ENCODE data around the gene WDR17. TPM values are rescaled to one million over a fixed set of nuclear protein-coding genes. Genes with fewer than 3 reads are reported as not detected.
"Not testable (repeated sequence)": the region's sequence is repeated elsewhere in the genome, so short reads cannot be mapped to it uniquely, and the experiment has no call there.

The WDR17 gene
- total RNA-seq, 4 donors from 2014 or later, result 5.6 to 12.8 (median 9.0) TPM

GRCh38 chr4:176205299-176205698 is 139.7 kb downstream of the WDR17 start:
- TF ChIP-seq POLR2A (IDR thresholded peaks at IDR 0.05), result no peak
- TF ChIP-seq, protein P1, sequence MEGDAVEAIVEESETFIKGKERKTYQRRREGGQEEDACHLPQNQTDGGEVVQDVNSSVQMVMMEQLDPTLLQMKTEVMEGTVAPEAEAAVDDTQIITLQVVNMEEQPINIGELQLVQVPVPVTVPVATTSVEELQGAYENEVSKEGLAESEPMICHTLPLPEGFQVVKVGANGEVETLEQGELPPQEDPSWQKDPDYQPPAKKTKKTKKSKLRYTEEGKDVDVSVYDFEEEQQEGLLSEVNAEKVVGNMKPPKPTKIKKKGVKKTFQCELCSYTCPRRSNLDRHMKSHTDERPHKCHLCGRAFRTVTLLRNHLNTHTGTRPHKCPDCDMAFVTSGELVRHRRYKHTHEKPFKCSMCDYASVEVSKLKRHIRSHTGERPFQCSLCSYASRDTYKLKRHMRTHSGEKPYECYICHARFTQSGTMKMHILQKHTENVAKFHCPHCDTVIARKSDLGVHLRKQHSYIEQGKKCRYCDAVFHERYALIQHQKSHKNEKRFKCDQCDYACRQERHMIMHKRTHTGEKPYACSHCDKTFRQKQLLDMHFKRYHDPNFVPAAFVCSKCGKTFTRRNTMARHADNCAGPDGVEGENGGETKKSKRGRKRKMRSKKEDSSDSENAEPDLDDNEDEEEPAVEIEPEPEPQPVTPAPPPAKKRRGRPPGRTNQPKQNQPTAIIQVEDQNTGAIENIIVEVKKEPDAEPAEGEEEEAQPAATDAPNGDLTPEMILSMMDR (IDR thresholded peaks at IDR 0.05), result no peak
- no peak for DNase-seq
- Histone ChIP-seq H3K4me1 (no peaks in the 10 kb centered on the region), H3K36me3 (no peaks in the 10 kb centered on the region), H3K27me3 (no peaks in the 10 kb centered on the region), H3K4me3 (replicated peaks in 1 of 3) (no peak overlapping the region), H3K27ac (no peak overlapping the region), H3K9me3 (no peaks in the 10 kb centered on the region)
- WGBS, 2 donors, result 54 to 58% methylated on average over 4 of the region's 4 CpGs
- intact Hi-C loops (cut with DNase I), result loop anchor here (10.0 kb wide), 1 partner anchor 110 kb away; the partner anchor contains the start of gene SPCS3

- Histone ChIP-seq H3K4me1 (no peaks in the 10 kb centered on the region), H3K4me3 (replicated peaks in 1 of 3) (no peak overlapping the region), H3K27ac (no peak overlapping the region), H3K27me3 (no peaks in the 10 kb centered on the region), H3K9me3 (no peaks in the 10 kb centered on the region), H3K36me3 (no peaks in the 10 kb centered on the region)
- no peak for DNase-seq
- intact Hi-C loops (cut with DNase I), result loop anchor here (10.0 kb wide), 1 partner anchor 107 kb away; the partner anchor contains the start of gene SPCS3
- WGBS, 2 donors, result 78 to 95% methylated on average over 5 of the region's 5 CpGs
- TF ChIP-seq POLR2A (IDR thresholded peaks at IDR 0.05), result no peak
- TF ChIP-seq, protein P1 (IDR thresholded peaks at IDR 0.05), result no peak
These were observed 142.2 kb downstream of the WDR17 start for GRCh38 chr4:176207839-176208238.

- Histone ChIP-seq H3K36me3 (no peaks in the 10 kb centered on the region), H3K4me1 (no peaks in the 10 kb centered on the region), H3K4me3 (replicated peaks in 1 of 3) (no peak overlapping the region), H3K9me3 (no peaks in the 10 kb centered on the region), H3K27ac (no peak overlapping the region), H3K27me3 (no peaks in the 10 kb centered on the region)
- no peak for TF ChIP-seq POLR2A (IDR thresholded peaks at IDR 0.05)
- TF ChIP-seq, protein P1 (IDR thresholded peaks at IDR 0.05), result no peak
- intact Hi-C loops (cut with DNase I), result loop anchor here (10.0 kb wide), 1 partner anchor 105 kb away; the partner anchor contains the start of gene SPCS3
- no peak for DNase-seq
- 92 to 94% methylated on average over 4 of the region's 4 CpGs for WGBS, 2 donors
These were observed 143.9 kb downstream of the WDR17 start for GRCh38 chr4:176209535-176209934.

DNA sequence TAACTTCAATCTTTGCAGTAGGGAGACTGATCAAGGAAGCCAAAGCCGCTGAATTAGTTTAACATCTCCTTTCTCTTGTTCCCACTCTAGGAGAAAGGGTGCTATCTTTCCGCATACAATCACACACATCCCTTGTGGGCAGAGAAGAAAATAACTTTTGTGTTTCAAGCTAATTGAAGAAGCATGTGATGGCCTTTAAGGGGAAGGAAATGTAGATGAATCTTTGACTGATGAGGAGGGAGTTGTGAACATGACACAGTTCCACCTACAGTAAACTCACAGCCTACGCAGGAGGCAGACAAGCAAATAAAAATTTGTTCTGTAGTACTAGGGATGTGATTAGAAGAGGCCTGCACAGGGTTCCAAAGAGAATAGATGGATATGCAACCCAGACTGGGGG is 144.5 kb downstream of the WDR17 start:
- no peaks in the 10 kb centered on the region for H3K36me3 ChIP-seq
- TF ChIP-seq, protein P1 (IDR thresholded peaks at IDR 0.05), result no peak
- no peak for TF ChIP-seq POLR2A (IDR thresholded peaks at IDR 0.05)
- no peak overlapping the region for H3K4me3 ChIP-seq (replicated peaks in 1 of 3)
- no peaks in the 10 kb centered on the region for H3K4me1 ChIP-seq
- H3K27me3 ChIP-seq, result no peaks in the 10 kb centered on the region
- no peak overlapping the region for H3K27ac ChIP-seq
- no peaks in the 10 kb centered on the region for H3K9me3 ChIP-seq
- intact Hi-C loops (cut with DNase I), result no loop called here
- WGBS, 2 donors, result 92 to 95% methylated on average over 3 of the region's 3 CpGs
- no peak for DNase-seq

- no peaks in the 10 kb centered on the region for H3K36me3 ChIP-seq
- no peaks in the 10 kb centered on the region for H3K27me3 ChIP-seq
- 68 to 74% methylated on average over 7 of the region's 7 CpGs for WGBS, 2 donors
- TF ChIP-seq, protein P1 (IDR thresholded peaks at IDR 0.05), result no peak
- no peak for TF ChIP-seq POLR2A (IDR thresholded peaks at IDR 0.05)
- no peak for DNase-seq
- no peak overlapping the region for H3K4me3 ChIP-seq (replicated peaks in 1 of 3)
- no peak overlapping the region for H3K27ac ChIP-seq
- no peaks in the 10 kb centered on the region for H3K4me1 ChIP-seq
- H3K9me3 ChIP-seq, result no peaks in the 10 kb centered on the region
- intact Hi-C loops (cut with DNase I), result no loop called here
These were observed 145.1 kb downstream of the WDR17 start for GRCh38 chr4:176210579-176211296.

DNA sequence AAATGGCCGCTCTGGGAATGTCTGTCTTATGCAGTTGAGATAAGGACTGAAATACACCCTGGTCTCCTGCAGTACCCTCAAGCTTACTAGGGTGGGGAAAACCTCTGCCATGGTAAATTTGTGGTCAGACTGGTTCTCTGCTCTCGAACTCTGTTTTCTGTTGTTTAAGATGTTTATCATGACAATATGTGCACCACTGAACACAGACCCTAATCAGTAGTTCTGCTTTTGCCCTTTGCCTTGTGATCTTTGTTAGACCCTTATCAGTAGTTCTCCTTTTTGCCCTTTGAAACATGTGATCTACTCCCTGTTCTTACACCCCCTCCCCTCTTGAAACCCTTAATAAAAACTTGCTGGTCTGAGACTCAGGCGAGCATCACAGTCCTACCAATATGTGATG is 146.7 kb downstream of the WDR17 start:
- H3K27ac ChIP-seq; H3K27me3 ChIP-seq; H3K9me3 ChIP-seq; H3K4me1 ChIP-seq; H3K4me3 ChIP-seq (replicated peaks in 1 of 3); intact Hi-C loops (cut with DNase I); H3K36me3 ChIP-seq; DNase-seq: not testable (repeated sequence)
- 71 to 80% methylated on average over 3 of the region's 3 CpGs for WGBS, 2 donors
